Measurements from ENCODE around the gene GRID2.

DNA sequence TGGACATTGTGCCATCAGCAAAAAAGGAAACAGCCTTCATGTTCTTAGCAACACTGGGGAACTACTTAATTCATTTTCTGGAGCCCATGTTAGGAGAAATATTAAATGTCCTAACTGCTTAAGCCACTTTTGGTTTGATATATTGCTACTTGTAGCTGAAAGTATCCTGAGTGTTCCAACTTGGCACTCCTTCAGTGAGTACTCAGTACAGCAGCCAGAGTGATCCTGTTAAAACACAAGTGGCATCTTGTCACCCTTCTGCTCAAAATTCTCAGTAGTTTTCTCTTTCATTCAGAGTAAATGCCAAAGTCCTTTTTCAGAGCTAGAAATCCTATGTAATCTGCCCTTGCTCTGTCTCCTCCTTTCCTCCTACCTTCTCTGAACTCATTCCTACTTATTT is 522.0 kb downstream of the GRID2 start:
- TF ChIP-seq POLR2A (IDR thresholded peaks at IDR 0.05; ENCODE audit: low read length) (no peak), GATA1 (IDR thresholded peaks at IDR 0.05; ENCODE audit: low read depth, low read length) (no peak)

Measured in erythroblast (primary cell).